HG03521 (cell line): ENCODE results near the gene C3orf49.

Experiments
- ATAC-seq: cut with Tn5 transposase; IDR thresholded peaks from one replicate; pipeline ENCODE4 v1.9.1; 2021; ENCODE audit warnings: mild to moderate bottlenecking, moderate library complexity; ENCODE audit not compliant: unreplicated experiment

Gene C3orf49

DNA sequence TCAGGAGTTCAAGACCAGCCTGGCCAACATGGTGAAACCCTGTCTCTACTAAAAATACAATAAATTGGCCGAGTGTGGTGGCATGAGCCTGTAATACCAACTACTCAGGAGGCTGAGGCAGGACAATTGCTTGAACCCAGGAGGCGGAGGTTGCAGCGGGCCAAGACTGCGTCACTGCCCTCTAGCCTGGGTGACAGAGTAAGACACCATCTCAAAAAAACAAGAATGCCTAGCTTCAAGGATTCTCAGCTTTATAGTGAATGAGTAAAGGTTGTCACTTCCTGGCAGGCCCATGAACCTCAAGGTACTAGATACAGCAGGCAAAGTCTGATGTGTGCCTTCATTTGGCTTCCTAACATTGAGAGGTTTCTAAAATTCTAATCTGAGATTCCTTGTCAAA, 30.1 kb downstream of the C3orf49 start:
- no peak for ATAC-seq

GRCh38 chr3:63851287-63851686, 32.2 kb downstream of the C3orf49 start:
- no peak for ATAC-seq

GRCh38 chr3:63853106-63853505, 34.0 kb downstream of the C3orf49 start:
- ATAC-seq: no peak

DNA sequence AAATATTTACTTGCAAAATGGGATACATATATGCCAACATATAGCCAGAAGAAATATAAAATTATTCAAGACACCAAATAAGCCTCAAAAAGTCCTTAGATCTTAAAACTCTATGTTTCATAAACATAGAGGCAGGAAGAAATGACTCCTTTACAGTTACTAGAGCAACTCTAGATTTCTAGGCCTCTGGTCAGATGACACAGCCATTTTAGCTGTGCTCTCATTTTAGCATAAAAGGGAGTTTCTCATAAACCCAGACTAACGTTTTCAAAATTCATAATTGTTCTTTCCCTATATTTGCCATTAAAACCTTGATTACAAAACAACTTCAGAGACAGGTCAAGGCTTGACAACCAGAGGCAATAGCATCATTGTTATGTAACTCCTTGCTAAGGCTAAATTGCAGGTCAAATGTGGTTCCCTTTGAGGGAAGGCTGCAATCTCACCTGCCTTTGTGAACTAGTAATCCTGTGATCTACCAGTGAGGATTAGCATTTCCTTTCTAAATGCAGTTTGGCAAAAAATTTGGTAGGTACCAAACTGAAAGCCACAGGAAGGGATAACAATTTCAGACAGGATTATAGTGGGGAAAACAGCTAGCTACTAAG, 36.3 kb downstream of the C3orf49 start:
- ATAC-seq: no peak

GRCh38 chr3:63857311-63857710, 38.2 kb downstream of the C3orf49 start:
- ATAC-seq: no peak

DNA sequence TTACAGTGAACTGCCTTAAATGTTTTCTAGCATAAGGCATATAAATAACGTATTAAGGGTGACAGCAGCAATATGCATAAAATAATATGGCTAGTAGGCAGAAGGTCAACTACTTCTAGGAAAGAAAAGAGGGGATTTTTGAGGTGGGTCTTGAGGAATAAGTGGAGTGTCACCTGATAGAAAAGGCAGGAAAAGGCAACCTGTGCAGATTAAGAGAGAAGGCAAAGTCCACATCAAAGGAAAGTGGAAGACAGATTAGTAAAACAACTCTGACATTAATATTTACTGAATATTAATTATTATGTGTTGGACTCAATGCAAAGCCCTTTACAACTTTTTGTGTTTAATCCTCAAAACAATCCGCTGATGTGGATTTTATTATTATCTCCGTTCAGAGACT, 41.7 kb downstream of the C3orf49 start:
- ATAC-seq: no peak

DNA sequence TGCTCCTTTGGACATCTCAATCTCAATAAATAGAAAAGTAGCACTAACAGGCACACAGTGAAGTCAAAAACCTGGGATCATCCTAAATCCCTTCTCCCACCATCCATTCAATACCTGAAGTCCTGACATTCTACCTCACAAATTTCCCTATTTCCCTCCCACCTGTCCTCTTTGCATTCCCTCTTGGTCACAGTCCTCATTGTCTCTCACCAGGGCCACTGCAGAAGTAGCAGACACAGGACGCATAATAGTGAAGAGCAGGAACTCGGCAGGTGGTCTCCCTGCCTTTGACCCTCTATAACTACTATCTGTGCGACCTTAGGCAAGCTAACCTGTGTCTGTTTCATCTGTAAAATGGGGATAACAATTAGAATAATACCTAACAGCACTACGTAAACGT, 42.2 kb downstream of the C3orf49 start:
- no peak for ATAC-seq

DNA sequence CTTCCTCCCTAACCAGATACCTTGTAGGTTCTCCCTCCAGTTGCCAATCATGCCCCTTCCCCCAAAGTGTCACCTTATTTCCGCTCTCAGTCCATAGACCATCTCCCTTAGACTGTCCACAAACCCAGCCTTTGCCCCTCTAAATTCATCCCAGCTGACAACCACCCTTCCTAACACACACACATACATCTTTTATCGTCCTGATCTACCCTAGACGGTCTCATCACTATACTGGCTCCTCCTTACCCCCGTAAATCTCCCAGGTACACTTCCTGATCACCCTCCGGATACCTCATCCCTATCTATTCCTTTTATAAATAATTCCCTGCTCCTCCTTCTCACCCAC, 43.7 kb downstream of the C3orf49 start:
- no peak for ATAC-seq

DNA sequence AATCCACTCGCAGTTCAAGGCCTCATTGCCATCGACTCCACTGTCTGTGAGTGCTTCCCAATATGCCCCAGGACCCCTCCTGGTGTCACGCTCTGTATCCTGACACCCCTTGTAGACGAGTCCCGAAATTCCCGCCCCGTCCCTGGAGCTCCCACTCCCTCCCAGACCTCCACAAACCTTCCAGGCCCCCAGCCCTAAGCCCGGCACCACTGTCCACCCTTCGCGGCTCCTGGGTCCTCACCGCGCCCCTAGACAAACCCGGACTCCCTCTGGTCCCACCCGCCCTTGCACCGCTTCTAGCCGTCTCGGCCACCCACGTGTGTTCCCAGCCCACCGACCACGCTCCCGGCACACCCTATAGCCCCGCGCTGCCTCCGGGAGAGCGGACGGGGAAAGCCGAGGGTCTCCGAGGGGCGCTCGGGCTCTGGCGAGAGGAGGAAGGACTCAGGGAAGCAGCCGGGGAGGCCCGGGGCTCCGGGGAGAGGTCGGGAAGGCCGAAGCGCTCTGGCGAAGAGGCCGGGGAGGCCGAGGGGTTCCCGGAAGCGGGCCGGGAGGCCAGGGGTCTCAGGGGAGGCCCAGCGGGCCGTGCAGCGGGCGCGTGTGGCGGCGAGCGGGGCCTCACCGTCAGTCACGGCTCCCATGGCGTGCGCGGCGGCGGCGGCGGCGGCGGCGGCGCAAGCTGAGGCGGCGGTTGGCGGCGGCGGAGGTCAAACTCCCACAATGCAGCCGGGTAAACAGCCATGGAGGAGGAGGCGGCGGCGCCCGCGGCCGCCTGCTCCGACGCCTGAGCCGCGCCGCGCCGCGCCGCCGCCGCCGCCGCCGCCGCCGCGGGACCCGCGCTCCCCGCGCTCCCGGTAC, 44.3 kb downstream of the C3orf49 start, which contains the start of the genes ATXN7 and THOC7:
Gene ATXN7, plus strand, starts transcription at position 718 of the 858 bp plus-strand sequence. CDS start 48,732 bp downstream, outside the sequence.
Gene THOC7, minus strand, starts transcription at position 656 of the 858 bp plus-strand sequence. Its CDS starts 15 bp downstream, at position 641.
- peak; percentile 71 for ATAC-seq

DNA sequence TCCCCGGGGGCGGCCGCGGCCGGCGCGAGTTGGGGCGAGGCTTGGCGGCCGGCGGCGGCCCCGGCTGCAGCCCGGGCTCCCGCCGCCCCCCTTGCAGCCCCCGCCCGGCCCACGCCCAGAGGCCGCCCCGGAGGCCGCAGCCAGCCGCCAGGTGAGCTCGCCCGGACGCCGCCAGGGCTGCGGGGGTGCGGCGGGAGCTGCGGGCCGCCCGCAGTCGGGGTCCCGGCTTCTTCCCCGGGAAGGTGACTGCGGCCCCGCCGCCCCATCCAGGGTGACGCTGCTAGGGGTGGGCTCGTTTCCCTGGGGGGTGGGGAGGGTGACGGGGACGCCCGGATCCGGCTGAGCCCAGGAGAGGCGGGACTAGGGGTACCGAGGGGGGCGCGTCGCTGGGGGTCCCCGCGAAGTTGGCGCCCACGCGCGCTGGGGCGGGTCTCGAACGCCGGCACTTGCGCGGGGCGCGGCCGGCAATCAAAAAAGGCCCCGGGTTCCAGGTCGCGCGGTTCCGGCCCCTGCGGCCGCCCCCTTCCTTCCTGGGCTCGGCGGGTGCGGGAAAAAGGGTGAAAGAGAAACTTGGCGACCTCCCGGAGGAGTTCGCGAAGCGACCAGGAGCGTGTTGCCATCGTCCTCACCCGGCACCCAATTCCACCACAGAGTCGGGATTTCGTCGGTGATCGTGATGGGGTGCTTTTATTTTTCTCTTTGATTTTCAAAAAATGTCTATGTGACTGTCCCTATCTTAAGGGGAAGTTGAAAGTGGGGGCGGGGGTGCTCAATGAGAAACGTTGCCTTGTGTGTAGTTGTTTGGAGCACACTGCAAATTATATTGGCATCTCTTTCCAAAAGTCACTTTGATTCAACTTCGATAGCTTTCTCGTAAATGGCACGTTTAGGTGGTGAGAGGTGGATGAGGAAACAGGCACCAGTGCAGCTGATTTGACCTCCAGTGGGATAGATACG, 45.2 kb downstream of the C3orf49 start:
- ATAC-seq: peak; percentile 47

GRCh38 chr3:63864965-63865327, 45.8 kb downstream of the C3orf49 start:
- ATAC-seq: no peak

GRCh38 chr3:63867225-63867624, 48.1 kb downstream of the C3orf49 start:
- no peak for ATAC-seq

- no peak for ATAC-seq
Measured at GRCh38 chr3:63869940-63870614, 51.0 kb downstream of the C3orf49 start.

DNA sequence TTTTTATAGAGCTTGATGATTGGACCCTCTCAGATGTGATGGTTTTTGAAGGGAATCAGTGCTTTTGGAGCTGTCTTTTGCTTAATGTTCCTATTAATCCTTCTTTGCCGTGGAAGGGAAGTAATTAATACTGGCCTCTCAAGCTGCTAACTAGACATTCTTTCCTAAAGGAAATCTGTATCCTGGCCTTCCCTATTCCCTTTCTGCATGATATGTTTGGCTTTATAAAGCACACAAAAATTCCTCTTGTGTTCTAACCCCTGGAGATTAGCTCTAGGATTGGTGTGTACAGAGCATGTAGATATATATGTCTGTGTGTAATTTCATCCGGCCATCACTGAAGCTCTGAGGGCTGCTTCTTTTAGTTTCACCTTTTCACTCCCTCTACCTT, 51.5 kb downstream of the C3orf49 start:
- no peak for ATAC-seq

GRCh38 chr3:63872135-63872924, 53.2 kb downstream of the C3orf49 start:
- ATAC-seq: no peak

DNA sequence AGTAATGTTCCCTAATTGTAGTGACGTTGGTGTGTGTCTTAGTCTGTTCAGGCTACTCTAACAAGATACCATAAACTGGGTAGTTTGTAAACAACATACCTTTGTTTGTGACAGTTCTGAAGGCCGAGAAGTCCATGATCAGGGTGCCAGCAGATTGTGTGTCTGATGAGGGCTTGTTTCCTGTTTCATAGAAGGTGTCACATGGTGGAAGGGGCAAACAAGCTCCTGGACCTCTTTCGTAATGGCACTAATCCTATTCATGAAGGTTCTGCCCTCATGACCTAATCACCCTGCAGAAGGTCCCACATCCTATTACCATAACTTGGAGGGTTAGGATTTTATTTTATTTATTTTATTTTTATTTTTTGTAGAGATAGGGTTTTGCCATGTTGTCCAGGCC, 55.7 kb downstream of the C3orf49 start:
- no peak for ATAC-seq

DNA sequence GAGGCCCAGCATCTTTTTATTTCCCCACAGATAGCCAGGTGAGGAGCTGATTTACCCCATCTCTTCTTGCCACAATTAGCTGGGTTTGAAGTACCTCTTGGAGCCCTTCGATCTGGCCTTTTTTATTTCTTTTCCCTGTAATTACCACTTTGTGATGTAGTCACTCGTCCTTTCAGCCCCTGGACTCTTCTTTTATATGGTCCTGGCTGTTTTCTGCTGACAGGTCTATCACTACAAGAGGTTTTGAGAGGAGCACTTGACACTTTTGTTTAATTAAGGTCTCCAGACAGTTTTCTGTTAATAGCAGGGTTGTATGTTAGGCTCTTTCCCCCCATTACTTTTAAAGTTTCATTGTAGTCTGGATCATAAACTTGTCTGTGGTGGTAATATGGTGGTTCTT, 56.4 kb downstream of the C3orf49 start:
- no peak for ATAC-seq

DNA sequence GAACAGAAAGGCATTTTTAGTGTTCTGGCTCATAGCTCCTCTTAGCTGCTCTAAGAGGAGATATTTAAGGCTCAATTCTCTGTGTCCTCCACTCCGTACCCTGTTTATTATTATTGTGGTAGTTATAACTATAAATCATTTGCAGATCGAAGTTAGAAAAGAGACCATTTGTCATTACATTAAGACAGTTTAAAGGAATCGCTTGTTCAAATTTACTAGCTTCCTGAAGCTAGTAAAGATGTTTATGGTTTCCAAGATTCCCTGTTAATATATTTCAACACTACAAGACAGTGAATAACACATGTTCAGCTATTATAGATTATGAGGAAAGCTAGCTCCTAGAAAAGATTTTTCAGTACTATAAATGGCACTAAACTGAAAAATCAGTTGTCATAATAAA, 57.2 kb downstream of the C3orf49 start:
- no peak for ATAC-seq

- ATAC-seq: no peak
Measured at GRCh38 chr3:63877737-63878393, 58.8 kb downstream of the C3orf49 start.
